Testis (tissue), 2 donors: ENCODE data around the gene MSRB1.

ENCODE experiments used
- CTCF ChIP-seq, 3 experiments: fragments of 450-650 bp in 2 of 3; fragments of 200-600 bp in 1 of 3; sonication (generic) in 1 of 3; IDR thresholded peaks; one replicate each; pipeline ENCODE4 v1.5.1; 2016 to 2019; ENCODE audit warnings: antibody characterized with exemption in 3 of 3, mild to moderate bottlenecking in 2 of 3, moderate library complexity in 1 of 3
- POLR2A ChIP-seq: fragments of 450-650 bp; IDR thresholded peaks from one replicate; pipeline ENCODE4 v1.6.1; 2017; ENCODE audit warnings: antibody characterized with exemption, mild to moderate bottlenecking, moderate library complexity

GRCh38 chr16:1981398-1981836 lies 38.4 kb upstream of the MSRB1 start, which contains the start of gene NOXO1:
- TF ChIP-seq CTCF (IDR thresholded peaks at IDR 0.05) (no peak), POLR2A (no peak)
